GM18858 (cell line): ENCODE data around the gene TTC17.
"Not testable (repeated sequence)": the region's sequence is repeated elsewhere in the genome, so short reads cannot be mapped to it uniquely, and the experiment has no call there.

Experiments
- ATAC-seq: cut with Tn5 transposase; IDR thresholded peaks from one replicate; pipeline ENCODE4 v1.9.1; 2021; ENCODE audit not compliant: unreplicated experiment

TTC17 gene

DNA sequence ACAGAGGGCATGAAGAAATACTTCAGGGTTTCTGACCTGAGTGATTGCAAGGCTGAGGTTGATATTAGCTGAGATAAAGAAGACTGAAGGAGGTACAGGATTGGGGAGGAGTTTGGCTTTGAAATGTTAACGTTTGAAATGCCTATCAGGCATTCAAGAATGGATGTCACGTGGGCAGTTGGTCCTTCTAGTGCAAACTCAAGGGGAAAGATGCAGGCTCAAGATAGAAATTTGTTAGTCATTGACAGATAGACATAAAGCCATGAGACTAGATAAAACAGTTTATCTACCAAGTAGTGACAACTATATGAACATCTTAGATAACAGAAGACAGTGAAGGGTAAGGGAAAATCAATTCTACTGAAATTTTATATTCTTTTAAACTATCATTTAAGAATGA is 23.1 kb downstream of the TTC17 start:
- no peak for ATAC-seq

DNA sequence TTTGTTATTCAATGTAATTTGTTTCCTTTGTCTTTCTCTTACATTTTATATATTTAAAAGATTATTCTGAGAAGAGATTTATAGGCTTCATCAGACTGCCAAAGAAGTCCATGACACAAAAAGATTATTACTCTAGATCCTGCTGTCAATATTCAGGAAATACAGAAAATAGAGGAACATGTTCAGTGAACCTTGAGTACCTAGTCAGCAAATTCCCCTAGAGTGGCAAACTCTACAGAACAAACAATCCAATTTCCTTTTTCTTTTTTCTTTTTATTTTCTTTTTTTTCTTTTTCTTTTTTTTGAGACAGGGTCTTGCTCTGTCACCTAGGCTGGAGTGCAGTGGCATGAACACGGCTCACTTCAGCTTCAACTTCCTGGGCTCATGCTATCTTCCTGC is 23.9 kb downstream of the TTC17 start:
- no peak for ATAC-seq

DNA sequence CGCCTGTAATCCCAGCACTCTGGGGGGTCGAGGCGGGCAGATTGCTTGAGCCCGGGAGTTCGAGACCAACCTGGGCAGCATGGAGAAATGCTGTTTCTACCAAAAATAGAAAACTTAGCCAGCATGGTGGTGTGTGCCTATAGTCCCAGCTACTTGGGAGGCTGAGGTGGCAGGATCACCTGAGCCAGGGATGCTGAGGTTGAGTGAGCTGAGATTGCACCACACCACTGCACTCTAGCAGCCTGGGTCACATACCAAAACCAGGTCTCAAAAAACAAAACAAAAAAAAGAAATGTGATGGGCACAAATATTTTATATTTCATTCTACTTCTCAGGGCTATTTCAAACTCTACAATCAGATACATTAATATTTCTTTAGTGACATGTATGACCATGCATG is 25.7 kb downstream of the TTC17 start:
- no peak for ATAC-seq

DNA sequence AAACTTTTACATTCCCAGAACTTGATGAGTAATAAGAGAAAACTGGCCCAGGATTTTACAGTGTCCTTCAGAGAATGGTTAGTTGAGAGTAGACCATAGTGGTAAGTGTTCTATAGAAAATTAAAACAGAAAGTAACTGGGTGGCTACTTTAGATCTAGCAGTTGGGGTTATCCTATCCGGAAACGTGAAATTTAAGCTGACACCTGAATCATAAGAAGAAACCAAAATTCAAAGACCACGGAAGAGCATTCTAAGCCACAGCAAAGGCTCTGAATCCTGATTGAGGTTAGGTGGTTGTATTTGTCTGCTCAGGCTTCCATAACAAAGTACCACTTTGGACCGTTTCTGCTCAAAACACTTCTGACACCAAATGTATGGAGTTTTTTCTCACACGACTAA is 34.0 kb downstream of the TTC17 start:
- no peak for ATAC-seq

- ATAC-seq: no peak
These were observed 35.1 kb downstream of the TTC17 start for GRCh38 chr11:43393765-43394355.

GRCh38 chr11:43396617-43397016 is 37.9 kb downstream of the TTC17 start:
- no peak for ATAC-seq

DNA sequence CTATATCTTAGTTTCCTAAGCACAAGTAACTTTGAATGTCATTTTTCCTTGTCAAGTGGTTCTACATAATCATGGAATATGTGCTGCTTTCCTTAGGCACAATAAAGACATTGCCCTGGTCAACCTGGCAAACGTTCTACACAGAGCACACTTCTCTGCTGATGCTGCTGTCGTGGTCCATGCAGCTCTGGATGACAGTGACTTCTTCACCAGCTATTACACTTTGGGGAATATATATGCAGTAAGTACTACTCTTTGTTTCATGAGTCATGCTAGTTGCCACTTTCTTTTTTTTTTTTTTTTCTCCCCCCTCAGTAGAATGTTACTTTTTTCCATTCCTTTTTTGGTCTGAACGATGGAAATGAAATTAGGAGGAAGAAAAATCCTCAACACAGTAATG is 38.5 kb downstream of the TTC17 start:
- ATAC-seq: no peak

DNA sequence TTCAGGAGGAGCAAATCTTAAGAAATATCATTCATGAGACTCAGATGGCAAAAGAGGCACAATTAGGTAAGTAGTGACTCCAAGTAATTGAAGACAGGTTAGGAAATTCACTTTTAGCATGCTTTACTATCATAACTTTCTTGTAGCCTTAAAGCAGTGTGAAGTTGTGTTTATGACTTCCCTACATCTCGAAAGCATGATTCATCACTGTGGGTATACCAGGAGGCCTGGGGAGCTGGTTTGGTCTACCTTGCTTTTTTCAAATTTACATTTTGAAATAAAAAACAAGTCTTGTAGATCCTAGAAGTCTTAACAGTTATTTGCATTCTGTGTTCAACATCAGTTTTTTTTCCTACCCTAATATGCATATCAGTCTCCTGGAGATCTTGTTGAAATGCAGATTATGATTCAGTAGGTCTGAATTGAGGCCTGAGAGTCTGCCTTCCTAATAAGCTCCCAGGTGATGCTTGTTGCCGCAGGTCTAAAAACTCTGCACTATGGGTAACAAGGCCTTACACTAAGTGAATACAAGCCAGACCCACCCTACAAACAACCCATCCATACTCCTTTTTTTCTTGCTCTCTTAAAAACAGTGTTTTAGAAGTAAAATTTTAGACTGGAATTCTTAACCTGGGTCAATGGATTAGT is 41.4 kb downstream of the TTC17 start:
- no peak for ATAC-seq

- no peak for ATAC-seq
These were observed 42.5 kb downstream of the TTC17 start for GRCh38 chr11:43401252-43401651.

- not testable (repeated sequence) for ATAC-seq
These were observed 43.1 kb downstream of the TTC17 start for GRCh38 chr11:43401811-43402210.

DNA sequence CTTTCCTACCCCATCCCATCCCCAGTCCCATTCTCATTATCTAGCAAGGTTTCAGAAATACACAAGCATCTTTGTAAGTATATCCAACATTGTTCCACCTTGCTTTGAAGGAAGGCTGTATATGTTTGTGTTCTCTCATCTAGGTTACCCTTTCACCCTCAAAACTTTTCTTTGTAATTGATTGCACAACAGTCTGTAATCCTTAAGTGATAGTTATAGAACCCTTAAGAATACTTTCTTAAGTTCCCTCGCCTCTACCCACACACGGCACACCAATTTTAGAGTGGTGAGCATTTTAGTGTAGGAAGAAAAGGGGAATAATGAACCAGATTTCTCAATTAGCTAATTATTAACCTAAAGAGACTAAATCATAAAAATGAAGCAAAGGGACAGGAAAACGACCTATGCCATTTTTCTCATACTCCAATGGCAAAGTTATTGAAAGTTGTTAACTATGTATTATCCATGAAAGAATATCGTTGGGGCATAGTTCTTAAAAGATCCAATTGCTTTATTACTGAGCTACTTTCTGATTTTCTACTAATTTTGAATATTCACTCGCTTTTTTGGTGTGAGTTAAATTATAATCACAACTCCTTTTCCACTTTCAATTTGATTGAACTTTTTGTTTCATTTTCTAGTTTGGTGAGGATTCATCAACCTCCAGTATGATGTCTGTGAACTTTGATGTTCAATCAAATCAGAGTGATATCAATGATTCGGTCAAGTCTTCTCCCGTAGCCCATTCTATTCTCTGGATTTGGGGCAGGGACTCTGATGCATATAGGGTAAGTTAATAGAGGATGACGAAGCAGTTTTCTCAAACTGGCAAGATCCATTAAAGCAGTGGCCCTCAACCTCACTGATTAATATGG is 44.9 kb downstream of the TTC17 start:
- ATAC-seq: no peak

GRCh38 chr11:43404406-43404805 is 45.7 kb downstream of the TTC17 start:
- no peak for ATAC-seq

- ATAC-seq: no peak
These were observed 46.2 kb downstream of the TTC17 start for GRCh38 chr11:43404836-43405479.

DNA sequence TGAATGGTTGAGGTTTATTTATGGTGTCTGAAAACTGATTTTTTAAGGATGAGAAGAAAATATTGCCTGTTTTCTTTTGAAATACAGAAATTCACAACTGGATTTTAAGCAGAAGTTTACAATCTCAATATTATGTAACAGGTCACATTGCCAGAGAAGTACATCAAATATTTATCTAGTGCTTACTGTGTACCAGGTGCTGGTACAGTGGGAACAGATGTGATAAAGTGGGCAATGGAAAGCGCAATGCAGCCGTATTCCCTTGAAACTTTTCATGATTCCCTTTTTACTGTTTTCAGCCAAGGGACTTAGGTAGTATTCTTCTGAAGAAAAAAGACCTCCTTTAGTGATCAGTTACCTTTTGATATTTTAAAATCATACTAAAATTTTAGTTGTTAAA is 49.6 kb downstream of the TTC17 start:
- no peak for ATAC-seq

GRCh38 chr11:43410394-43410793 is 51.7 kb downstream of the TTC17 start:
- no peak for ATAC-seq

DNA sequence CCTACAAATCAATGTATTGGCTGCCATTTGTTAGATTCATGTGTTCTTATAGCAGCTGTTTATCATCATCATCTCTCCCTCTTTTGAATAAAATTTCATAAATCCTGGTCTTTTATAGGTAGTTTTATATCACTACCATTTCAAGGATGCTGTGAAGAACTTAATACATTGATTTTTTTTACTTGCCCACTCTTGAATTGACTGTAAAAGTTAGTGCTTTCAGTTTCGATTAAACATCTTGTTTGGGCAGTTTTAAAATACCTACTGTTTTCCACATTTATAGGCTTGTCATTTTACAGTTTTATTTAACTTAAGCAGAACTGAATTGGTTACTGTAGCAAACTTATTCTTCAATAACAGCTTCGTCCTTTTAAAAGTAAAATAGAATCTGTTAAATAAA is 59.5 kb downstream of the TTC17 start:
- ATAC-seq: no peak

GRCh38 chr11:43419460-43419859 is 60.7 kb downstream of the TTC17 start:
- no peak for ATAC-seq

- no peak for ATAC-seq
These were observed 69.3 kb downstream of the TTC17 start for GRCh38 chr11:43427971-43428370.

GRCh38 chr11:43430916-43431315 is 72.2 kb downstream of the TTC17 start:
- ATAC-seq: not testable (repeated sequence)

- ATAC-seq: no peak
These were observed 76.2 kb downstream of the TTC17 start for GRCh38 chr11:43434893-43435292.

GRCh38 chr11:43440486-43440885 is 81.8 kb downstream of the TTC17 start:
- ATAC-seq: no peak

- no peak for ATAC-seq
These were observed 85.1 kb downstream of the TTC17 start for GRCh38 chr11:43443811-43444210.
